WTC11 (cell line): ENCODE measurements around the gene PICK1.

Experiments used
- ATF3 ChIP-seq: sonication (generic); formaldehyde crosslinking; conservative IDR thresholded peaks from 2 replicates; pipeline ENCODE4 v1.8.1; 2022; ENCODE audit warnings: mild to moderate bottlenecking, missing genetic modification reagents
- CTCF ChIP-seq: fragments of 200-600 bp; IDR thresholded peaks from 2 replicates; pipeline ENCODE4 v1.8.0; 2022; ENCODE audit warnings: antibody characterized with exemption
- ESRRA ChIP-seq: sonication (generic); formaldehyde crosslinking; IDR thresholded peaks from 2 replicates; pipeline ENCODE4 v1.8.1; 2022; ENCODE audit warnings: mild to moderate bottlenecking, missing genetic modification reagents, borderline replicate concordance
- IRF1 ChIP-seq: sonication (generic); formaldehyde crosslinking; IDR thresholded peaks from 2 replicates; pipeline ENCODE4 v1.8.0; 2023; ENCODE audit warnings: missing genetic modification reagents
- MAX ChIP-seq: sonication (generic); formaldehyde crosslinking; IDR thresholded peaks from 2 replicates; pipeline ENCODE4 v1.8.0; 2022; ENCODE audit warnings: mild to moderate bottlenecking, missing genetic modification reagents
- NFYB ChIP-seq: sonication (generic); formaldehyde crosslinking; conservative IDR thresholded peaks from 2 replicates; pipeline ENCODE4 v1.8.0; 2022; ENCODE audit warnings: low read depth, missing genetic modification reagents
- NR1H2 ChIP-seq: sonication (generic); formaldehyde crosslinking; IDR thresholded peaks from 2 replicates; pipeline ENCODE4 v1.9.0; 2021; ENCODE audit warnings: mild to moderate bottlenecking, moderate library complexity, missing genetic modification reagents
- NR2C2 ChIP-seq: sonication (generic); formaldehyde crosslinking; IDR thresholded peaks from 2 replicates; pipeline ENCODE4 v1.8.0; 2022; ENCODE audit warnings: mild to moderate bottlenecking, missing genetic modification reagents
- PRDM15 ChIP-seq: sonication (generic); formaldehyde crosslinking; IDR thresholded peaks from 2 replicates; pipeline ENCODE4 v1.8.0; 2022; ENCODE audit warnings: missing genetic modification reagents
- RELA ChIP-seq: sonication (generic); formaldehyde crosslinking; IDR thresholded peaks from 2 replicates; pipeline ENCODE4 v1.8.1; 2022; ENCODE audit warnings: missing genetic modification reagents, mild to moderate bottlenecking, borderline replicate concordance
- SOX15 ChIP-seq: fragments of 250-450 bp; sonication (Bioruptor Pico); IDR thresholded peaks from 2 replicates; pipeline ENCODE4 v1.9.0; 2021; ENCODE audit warnings: mild to moderate bottlenecking
- ZNF416 ChIP-seq: fragments of 250-450 bp; sonication (Bioruptor Pico); IDR thresholded peaks from 2 replicates; pipeline ENCODE4 v1.9.0; 2021; ENCODE audit warnings: mild to moderate bottlenecking, inconsistent platforms

GRCh38 chr22:38038890-38039812 is 18.1 kb upstream of the PICK1 start:
- TF ChIP-seq SOX15 (CRISPR knock-in tag), result no peak
- TF ChIP-seq IRF1, result no peak
- no peak for TF ChIP-seq CTCF
- TF ChIP-seq NR2C2 (CRISPR knock-in tag), result no peak
- TF ChIP-seq NR1H2 (CRISPR knock-in tag), result no peak
- TF ChIP-seq ZNF416 (CRISPR knock-in tag), result no peak
- TF ChIP-seq ESRRA (CRISPR knock-in tag), result no peak
- TF ChIP-seq ATF3 (CRISPR knock-in tag), result no peak
- TF ChIP-seq MAX (CRISPR knock-in tag), result no peak
- TF ChIP-seq RELA (CRISPR knock-in tag), result no peak
- TF ChIP-seq PRDM15 (CRISPR knock-in tag), result no peak
- no peak for TF ChIP-seq NFYB
